Adipocyte (in vitro differentiated cells): ENCODE measurements around the gene TRIM71.
"Not testable (repeated sequence)": the region's sequence is repeated elsewhere in the genome, so short reads cannot be mapped to it uniquely, and the experiment has no call there.

Source experiments
- DNase-seq: peaks from one replicate; pipeline ENCODE4 v3.0.0-alpha.2; 2015; ENCODE audit warnings: low read depth
- H3K27me3 ChIP-seq: replicated peaks from 2 replicates; pipeline ENCODE4 v1.7.0; 2013; ENCODE audit warnings: mild to moderate bottlenecking, low read length, moderate library complexity; ENCODE audit not compliant: control insufficient read depth, insufficient read depth
- H3K36me3 ChIP-seq: 2 replicates; pipeline ENCODE4 v1.7.0; 2013; ENCODE audit warnings: low read length, mild to moderate bottlenecking, moderate library complexity; ENCODE audit not compliant: control insufficient read depth, insufficient read depth, severe bottlenecking
- H3K4me1 ChIP-seq: 2 replicates; pipeline ENCODE4 v1.7.0; 2013; ENCODE audit warnings: mild to moderate bottlenecking, low read length, moderate library complexity; ENCODE audit not compliant: control insufficient read depth, insufficient read depth
- H3K4me3 ChIP-seq: 2 replicates; pipeline ENCODE4 v1.7.0; 2013; ENCODE audit warnings: mild to moderate bottlenecking, low read length, moderate library complexity
- H3K9ac ChIP-seq: 2 replicates; pipeline ENCODE4 v1.7.0; 2013; ENCODE audit warnings: mild to moderate bottlenecking, low read length, moderate library complexity
- H3K9me3 ChIP-seq: 2 replicates; pipeline ENCODE4 v1.7.0; 2013; ENCODE audit warnings: mild to moderate bottlenecking, low read length, moderate library complexity; ENCODE audit not compliant: control insufficient read depth

The TRIM71 gene

DNA sequence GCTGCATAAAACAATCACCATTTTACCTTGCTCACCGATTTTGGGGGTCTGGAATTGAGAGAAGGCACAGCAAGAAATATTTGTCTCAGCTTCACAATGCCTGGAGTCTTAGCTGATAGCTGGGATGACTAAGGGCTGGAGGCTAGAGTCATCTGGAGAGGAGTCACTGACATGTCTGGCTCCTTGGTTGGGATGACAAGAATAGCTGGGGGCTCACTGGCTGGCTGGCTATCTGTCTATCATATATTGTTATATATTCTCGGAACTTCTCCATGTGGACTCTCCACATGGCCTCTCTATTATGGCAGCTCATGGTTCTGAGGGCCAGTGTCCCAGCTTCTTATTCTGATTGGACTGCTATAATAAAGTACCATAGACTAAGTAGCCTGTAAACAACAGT is 20.0 kb upstream of the TRIM71 start:
- Histone ChIP-seq H3K4me3 (no peak overlapping the region), H3K4me1 (peaks cover 5% of the 10 kb centered on the region), H3K27me3 (peaks cover 5% of the 10 kb centered on the region), H3K9ac (no peak overlapping the region), H3K9me3 (no peaks in the 10 kb centered on the region), H3K36me3 (no peaks in the 10 kb centered on the region)
- DNase-seq: no peak

DNA sequence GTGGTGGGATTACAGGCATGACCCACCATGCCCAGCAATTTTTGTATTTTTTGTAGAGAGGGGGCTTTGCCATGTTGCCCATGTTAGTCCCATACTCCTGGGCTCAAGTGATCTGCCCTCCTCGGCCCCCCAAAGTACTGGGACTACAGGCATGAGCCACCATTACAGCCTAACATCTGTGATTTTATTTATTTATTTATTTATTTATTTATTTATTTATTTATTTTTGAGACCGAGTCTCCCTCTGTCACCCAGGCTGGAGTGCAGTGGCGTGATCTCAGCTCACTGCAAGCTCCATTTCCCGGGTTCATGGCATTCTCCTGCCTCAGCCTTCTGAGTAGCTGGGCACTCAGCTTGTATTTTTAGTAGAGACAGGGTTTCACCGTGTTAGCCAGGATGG is 16.4 kb upstream of the TRIM71 start:
- H3K36me3 ChIP-seq, H3K4me1 ChIP-seq, H3K9me3 ChIP-seq, DNase-seq, H3K27me3 ChIP-seq, H3K9ac ChIP-seq, H3K4me3 ChIP-seq: not testable (repeated sequence)

GRCh38 chr3:32813180-32813579 is 4.6 kb upstream of the TRIM71 start:
- Histone ChIP-seq H3K9ac (no peak overlapping the region), H3K4me1 (peaks cover 4% of the 10 kb centered on the region), H3K27me3 (no peaks in the 10 kb centered on the region), H3K4me3 (no peak overlapping the region), H3K36me3 (no peaks in the 10 kb centered on the region), H3K9me3 (no peaks in the 10 kb centered on the region)
- DNase-seq: no peak

GRCh38 chr3:32814361-32814760 is 3.4 kb upstream of the TRIM71 start:
- Histone ChIP-seq H3K9me3 (peaks cover 8% of the 10 kb centered on the region), H3K9ac (no peak overlapping the region), H3K4me1 (peaks cover 4% of the 10 kb centered on the region), H3K36me3 (no peaks in the 10 kb centered on the region), H3K4me3 (no peak overlapping the region), H3K27me3 (peaks cover 8% of the 10 kb centered on the region)
- DNase-seq: no peak

DNA sequence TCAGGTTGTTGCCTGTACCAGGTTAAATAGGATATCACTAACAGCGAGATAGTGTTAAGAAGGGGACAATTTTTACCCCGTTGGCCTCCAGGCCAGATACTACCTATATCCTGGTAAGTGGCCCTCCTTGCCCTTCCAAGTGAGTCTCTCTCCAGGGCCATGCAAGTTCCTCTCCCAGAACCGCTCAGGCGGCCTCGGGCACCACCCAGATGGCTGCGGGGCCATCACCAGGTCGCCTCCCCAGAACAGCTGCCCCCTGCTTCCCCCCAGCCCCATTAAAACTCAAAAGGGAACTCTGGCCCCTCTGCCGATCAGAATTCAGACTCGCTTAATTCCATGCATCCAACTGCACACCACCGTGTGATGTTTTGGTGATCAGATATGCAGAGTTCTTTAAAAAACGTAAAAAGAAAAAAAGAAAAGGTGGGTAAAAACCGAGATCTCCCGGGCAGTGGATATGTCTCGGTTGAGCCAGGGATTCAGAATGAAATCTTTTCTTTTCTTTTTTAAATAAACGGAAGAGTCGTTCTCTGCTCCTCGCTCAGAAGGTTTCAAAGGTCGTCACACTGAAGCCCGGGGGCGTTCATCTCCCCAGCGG is 1.9 kb upstream of the TRIM71 start:
- H3K4me3 ChIP-seq: no peak overlapping the region
- H3K4me1 ChIP-seq: peaks cover 4% of the 10 kb centered on the region
- no peak for DNase-seq
- peaks cover 18% of the 10 kb centered on the region for H3K9me3 ChIP-seq
- H3K9ac ChIP-seq: no peak overlapping the region
- H3K27me3 ChIP-seq: peaks cover 21% of the 10 kb centered on the region
- H3K36me3 ChIP-seq: no peaks in the 10 kb centered on the region

DNA sequence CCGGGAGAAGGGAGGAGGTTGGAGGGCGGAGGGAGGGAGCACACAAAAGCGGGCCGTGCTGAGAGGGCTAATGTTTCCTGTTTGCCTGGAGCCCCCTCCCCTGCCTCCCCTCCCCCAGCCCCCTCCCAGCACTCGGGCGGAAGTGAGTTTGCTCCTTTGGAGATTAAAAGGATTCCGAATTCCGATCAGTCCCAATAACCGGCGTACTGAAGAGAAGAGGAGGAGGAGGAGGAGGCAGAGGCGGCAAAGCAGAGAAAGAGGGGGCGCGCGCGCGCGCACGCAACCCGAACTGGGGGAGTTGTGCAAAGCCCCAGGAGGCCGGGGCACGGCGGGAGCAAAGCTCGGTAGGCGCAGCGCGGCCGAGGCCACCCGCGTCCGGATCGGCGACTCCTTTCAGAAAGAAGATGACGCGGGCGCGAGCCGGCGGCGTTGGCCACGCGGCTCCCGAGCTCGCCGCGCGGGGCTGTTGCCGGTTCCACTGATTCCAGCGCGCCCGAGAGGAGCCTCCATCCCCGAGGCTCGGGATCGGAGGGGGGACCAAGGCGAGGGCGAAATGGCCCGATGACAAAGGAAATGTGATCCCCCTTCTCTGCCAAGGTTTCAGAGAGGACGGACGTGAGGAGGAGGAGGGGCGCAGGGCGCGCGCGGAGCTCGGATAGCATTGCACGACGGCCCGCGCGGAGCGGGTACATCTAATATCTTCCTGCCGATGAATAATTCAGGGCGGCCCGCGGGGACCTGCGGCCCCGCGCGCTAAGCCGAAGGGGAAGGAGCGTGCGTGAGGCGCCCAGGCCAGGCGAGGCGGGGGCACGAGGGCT is 1.1 kb upstream of the TRIM71 start:
- DNase-seq: peak; percentile 58
- H3K9ac ChIP-seq: peak overlapping the region; percentile 67
- H3K4me3 ChIP-seq: peak overlapping the region; percentile 79
- H3K27me3 ChIP-seq: peaks cover 21% of the 10 kb centered on the region
- H3K9me3 ChIP-seq: peaks cover 18% of the 10 kb centered on the region
- no peaks in the 10 kb centered on the region for H3K36me3 ChIP-seq
- peaks cover 4% of the 10 kb centered on the region for H3K4me1 ChIP-seq

DNA sequence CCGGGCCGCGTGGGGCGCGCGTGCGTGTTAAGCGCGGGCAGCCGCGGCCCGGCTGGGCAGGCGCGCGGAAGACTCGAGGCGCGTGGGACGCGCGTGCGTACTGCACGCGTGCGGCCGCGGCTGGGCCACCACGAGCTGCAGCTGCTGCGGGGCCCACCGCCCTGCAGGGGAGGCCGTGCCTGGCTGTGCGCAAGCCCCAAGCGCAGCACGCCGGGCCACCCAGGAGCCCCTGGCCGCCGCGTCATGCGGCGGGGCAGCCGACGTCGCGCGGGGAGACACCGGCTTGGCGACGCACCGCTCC is 590 bp upstream of the TRIM71 start:
- Histone ChIP-seq H3K27me3 (peaks cover 23% of the 10 kb centered on the region), H3K4me3 (peak overlapping the region; percentile 79), H3K36me3 (no peaks in the 10 kb centered on the region), H3K9me3 (peaks cover 18% of the 10 kb centered on the region), H3K4me1 (peaks cover 6% of the 10 kb centered on the region), H3K9ac (peak overlapping the region; percentile 67)
- no peak for DNase-seq

- H3K9me3 ChIP-seq: peaks cover 18% of the 10 kb centered on the region
- DNase-seq: no peak
- no peaks in the 10 kb centered on the region for H3K36me3 ChIP-seq
- peaks cover 9% of the 10 kb centered on the region for H3K4me1 ChIP-seq
- peaks cover 35% of the 10 kb centered on the region for H3K27me3 ChIP-seq
- peak overlapping the region; percentile 79 for H3K4me3 ChIP-seq
- H3K9ac ChIP-seq: peak overlapping the region; percentile 67
These were observed 602 bp downstream of the TRIM71 start for GRCh38 chr3:32818229-32818969.

DNA sequence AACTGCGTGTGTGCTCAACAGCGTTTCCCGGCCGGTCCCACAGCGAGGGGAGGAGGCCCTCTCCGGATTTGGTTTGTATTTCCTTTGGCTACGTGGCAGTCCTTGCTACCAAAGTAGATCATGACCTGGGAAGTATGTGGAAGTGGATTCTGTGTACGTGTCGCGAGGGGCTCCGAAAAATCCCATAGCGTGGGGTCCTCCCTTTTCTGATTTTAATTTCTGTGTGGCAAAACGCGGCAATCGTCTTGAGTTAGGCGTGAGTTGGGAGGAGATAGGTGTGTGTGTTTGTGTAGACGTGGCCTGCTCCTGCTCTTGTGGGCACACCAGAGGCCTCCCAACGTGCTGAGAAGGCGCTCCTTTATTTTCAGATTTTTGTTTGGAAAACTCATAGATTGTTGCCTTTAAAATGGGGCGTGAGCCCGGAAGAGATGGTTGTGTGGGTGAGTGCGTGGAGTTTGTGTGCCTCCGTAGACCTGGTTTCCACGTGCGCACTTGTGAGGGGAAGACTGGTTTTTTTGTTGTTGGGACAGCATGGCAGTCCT is 1.2 kb downstream of the TRIM71 start:
- H3K27me3 ChIP-seq: peaks cover 36% of the 10 kb centered on the region
- H3K4me1 ChIP-seq: peaks cover 9% of the 10 kb centered on the region
- peak overlapping the region; percentile 79 for H3K4me3 ChIP-seq
- H3K9ac ChIP-seq: peak overlapping the region; percentile 67
- DNase-seq: no peak
- no peaks in the 10 kb centered on the region for H3K36me3 ChIP-seq
- peaks cover 18% of the 10 kb centered on the region for H3K9me3 ChIP-seq

GRCh38 chr3:32819551-32820348 is 2.0 kb downstream of the TRIM71 start:
- Histone ChIP-seq H3K4me3 (no peak overlapping the region), H3K9me3 (peaks cover 18% of the 10 kb centered on the region), H3K9ac (no peak overlapping the region), H3K27me3 (peaks cover 36% of the 10 kb centered on the region), H3K4me1 (peaks cover 9% of the 10 kb centered on the region), H3K36me3 (no peaks in the 10 kb centered on the region)
- DNase-seq: no peak
